ENCODE data around the gene MAGI2. TPM values are rescaled to one million over a fixed set of nuclear protein-coding genes. Genes with fewer than 3 reads are reported as not detected.

The MAGI2 gene
- total RNA-seq, 2 experiments from 2014 or later, result 0.05 to 0.12 TPM

DNA sequence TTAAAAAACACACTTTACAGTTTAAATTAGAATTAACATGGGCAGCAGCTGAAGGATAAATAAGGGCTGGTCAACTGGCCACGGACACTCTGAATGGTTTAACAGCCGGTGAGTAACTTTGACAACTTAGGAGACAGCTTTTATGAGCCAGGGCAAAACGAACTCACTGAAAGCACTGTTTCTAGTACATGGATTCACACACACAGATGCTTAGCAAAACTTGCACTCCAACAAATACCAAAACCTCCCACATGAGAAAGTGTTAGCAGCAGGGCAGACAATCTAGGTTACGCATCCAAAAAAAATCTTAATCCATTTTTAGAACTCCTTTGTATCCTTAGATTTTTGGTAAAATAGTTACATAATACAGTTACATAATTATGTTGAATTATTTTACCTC is 1168.5 kb downstream of the MAGI2 start:
- Mint-ChIP-seq H3K4me1 (no peaks in the 10 kb centered on the region), H3K27me3 (peaks cover 9% of the 10 kb centered on the region), H3K4me3 (no peak overlapping the region), H3K27ac (no peak overlapping the region), H3K36me3 (ENCODE audit: low read depth) (no peaks in the 10 kb centered on the region), H3K9me3 (ENCODE audit: low read depth) (no peaks in the 10 kb centered on the region)
- CTCF ChIA-PET, result no interaction called here
- POLR2A ChIA-PET, result no interaction called here
- no peak for DNase-seq
- ATAC-seq, result no peak
- intact Hi-C loops (cut with DNase I, micrococcal nuclease), result no loop called here

DNA sequence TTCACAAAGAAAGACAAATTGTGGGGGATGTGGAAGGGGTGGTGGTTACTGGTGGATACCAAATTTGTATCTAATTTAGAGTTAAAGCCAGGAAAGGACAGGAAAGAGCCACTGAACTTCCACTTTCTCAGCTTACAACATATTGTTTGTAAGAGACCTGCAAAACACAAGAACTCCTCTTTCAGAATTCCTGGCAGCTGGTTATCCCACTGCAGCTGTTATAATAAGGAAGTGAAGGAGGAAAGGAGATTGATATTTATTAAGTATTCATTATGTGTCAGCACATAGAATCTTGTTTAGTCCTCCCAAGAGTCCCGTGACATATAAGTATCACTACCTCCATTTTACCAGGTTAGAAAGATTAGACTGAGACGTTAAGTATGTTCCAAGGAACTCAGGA is 1173.2 kb downstream of the MAGI2 start:
- no peaks in the 10 kb centered on the region for H3K4me1 Mint-ChIP-seq
- no peaks in the 10 kb centered on the region for H3K36me3 Mint-ChIP-seq (ENCODE audit: low read depth)
- CTCF ChIA-PET, result no interaction called here
- H3K4me3 Mint-ChIP-seq, result no peak overlapping the region
- no peak for ATAC-seq
- peaks cover 6% of the 10 kb centered on the region for H3K27me3 Mint-ChIP-seq
- no peak for DNase-seq
- H3K9me3 Mint-ChIP-seq (ENCODE audit: low read depth), result no peaks in the 10 kb centered on the region
- POLR2A ChIA-PET, result no interaction called here
- no peak overlapping the region for H3K27ac Mint-ChIP-seq
- intact Hi-C loops (cut with DNase I, micrococcal nuclease), result no loop called here

DNA sequence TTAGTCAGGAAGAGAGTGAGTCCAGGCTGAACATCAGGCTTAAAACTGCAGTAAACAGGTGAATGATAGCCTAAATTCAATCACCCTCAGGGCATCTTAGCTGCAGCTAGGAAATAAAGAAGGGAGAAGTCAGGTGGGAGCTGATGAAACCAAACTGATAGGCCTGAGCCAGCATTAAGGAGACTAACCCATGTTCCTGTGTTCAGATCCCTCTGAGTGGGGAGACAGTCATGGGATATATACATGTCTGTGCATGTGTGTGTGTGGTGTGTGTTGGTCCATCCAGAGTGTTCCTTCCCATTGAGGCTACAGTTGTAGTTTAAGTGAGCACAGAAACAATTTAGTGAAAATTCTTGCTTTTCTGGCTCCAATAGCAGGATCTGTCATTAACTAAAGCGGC is 1174.0 kb downstream of the MAGI2 start:
- H3K36me3 Mint-ChIP-seq (ENCODE audit: low read depth), result no peaks in the 10 kb centered on the region
- ATAC-seq (no peak), DNase-seq (no peak)
- H3K27me3 Mint-ChIP-seq, result peaks cover 6% of the 10 kb centered on the region
- intact Hi-C loops (cut with DNase I, micrococcal nuclease), result no loop called here
- no peaks in the 10 kb centered on the region for H3K4me1 Mint-ChIP-seq
- no peaks in the 10 kb centered on the region for H3K9me3 Mint-ChIP-seq (ENCODE audit: low read depth)
- ChIA-PET CTCF (no interaction called here), POLR2A (no interaction called here)
- no peak overlapping the region for H3K4me3 Mint-ChIP-seq
- H3K27ac Mint-ChIP-seq, result no peak overlapping the region

DNA sequence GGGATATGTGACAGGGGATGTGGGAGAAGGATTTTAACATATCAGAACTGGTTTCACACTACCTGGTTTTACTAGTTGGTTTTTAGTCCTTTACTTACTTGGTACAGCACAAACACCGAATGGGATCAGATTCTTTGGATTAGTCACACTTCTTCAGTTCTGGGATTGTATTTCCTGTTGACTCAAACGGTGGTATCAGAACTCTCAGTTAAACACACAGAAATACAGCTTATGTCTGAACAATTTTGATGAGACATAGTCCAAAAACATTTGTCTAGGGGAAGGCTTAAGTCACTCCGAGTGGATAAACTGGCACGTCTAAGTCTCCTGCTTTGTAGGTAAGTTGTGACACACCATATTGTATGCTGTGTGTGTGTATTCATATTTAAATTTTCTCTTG is 1174.4 kb downstream of the MAGI2 start:
- Mint-ChIP-seq H3K36me3 (ENCODE audit: low read depth) (no peaks in the 10 kb centered on the region), H3K4me1 (no peaks in the 10 kb centered on the region), H3K4me3 (no peak overlapping the region), H3K27me3 (peaks cover 6% of the 10 kb centered on the region), H3K27ac (no peak overlapping the region), H3K9me3 (ENCODE audit: low read depth) (no peaks in the 10 kb centered on the region)
- ATAC-seq, result no peak
- ChIA-PET CTCF (no interaction called here), POLR2A (no interaction called here)
- intact Hi-C loops (cut with DNase I, micrococcal nuclease), result no loop called here
- DNase-seq, result no peak

DNA sequence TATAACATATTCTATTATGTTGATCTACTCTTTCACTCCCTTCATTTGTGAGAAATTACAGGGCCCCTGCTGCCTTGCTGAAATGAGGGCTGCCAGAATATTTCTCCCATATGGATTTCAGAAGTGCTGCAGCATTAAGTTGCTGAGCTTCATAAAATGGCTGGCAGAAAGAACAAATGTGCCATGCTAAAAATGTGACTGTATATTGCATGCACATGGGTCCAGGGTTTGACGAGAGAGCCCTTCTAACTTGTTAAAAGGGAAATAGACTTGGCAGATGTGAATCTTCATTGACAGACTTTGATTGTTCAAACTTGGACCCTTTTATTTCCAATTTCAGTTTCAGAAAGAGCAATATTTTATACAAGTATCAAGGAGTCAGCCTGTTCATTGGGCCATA is 1186.3 kb downstream of the MAGI2 start:
- no peaks in the 10 kb centered on the region for H3K36me3 Mint-ChIP-seq (ENCODE audit: low read depth)
- peaks cover 9% of the 10 kb centered on the region for H3K27me3 Mint-ChIP-seq
- no peak for ATAC-seq
- H3K27ac Mint-ChIP-seq, result no peak overlapping the region
- no peaks in the 10 kb centered on the region for H3K4me1 Mint-ChIP-seq
- ChIA-PET CTCF (no interaction called here), POLR2A (no interaction called here)
- peaks cover 6% of the 10 kb centered on the region for H3K9me3 Mint-ChIP-seq (ENCODE audit: low read depth)
- intact Hi-C loops (cut with DNase I, micrococcal nuclease), result no loop called here
- DNase-seq, result no peak
- no peak overlapping the region for H3K4me3 Mint-ChIP-seq

DNA sequence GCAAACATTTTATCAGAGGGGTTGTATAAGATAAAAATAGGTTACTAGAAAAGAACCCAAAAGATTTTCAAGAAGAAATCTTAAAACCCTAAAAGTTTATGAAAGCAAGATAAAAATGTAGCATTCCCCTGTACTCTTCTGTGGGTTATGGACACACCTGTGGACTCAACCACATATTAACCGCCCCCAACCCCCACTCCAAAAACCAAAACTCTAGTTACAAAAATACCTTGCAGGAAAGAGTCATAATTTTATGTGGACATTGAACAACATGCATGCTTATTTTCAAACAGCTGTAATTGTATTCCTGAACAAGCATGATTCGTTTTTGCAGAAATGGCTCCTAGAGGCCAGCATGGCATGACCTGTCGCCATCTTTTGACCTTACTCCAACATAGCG is 1188.0 kb downstream of the MAGI2 start:
- no peaks in the 10 kb centered on the region for H3K4me1 Mint-ChIP-seq
- DNase-seq, result no peak
- ChIA-PET CTCF (no interaction called here), POLR2A (no interaction called here)
- no peak for ATAC-seq
- no peak overlapping the region for H3K4me3 Mint-ChIP-seq
- peaks cover 4% of the 10 kb centered on the region for H3K9me3 Mint-ChIP-seq (ENCODE audit: low read depth)
- H3K27me3 Mint-ChIP-seq, result peaks cover 9% of the 10 kb centered on the region
- H3K27ac Mint-ChIP-seq, result no peak overlapping the region
- no peaks in the 10 kb centered on the region for H3K36me3 Mint-ChIP-seq (ENCODE audit: low read depth)
- intact Hi-C loops (cut with DNase I, micrococcal nuclease), result no loop called here

- CTCF ChIA-PET, result no interaction called here
- Mint-ChIP-seq H3K27ac (no peak overlapping the region), H3K36me3 (ENCODE audit: low read depth) (no peaks in the 10 kb centered on the region), H3K9me3 (ENCODE audit: low read depth) (peaks cover 4% of the 10 kb centered on the region), H3K4me1 (no peaks in the 10 kb centered on the region), H3K4me3 (no peak overlapping the region), H3K27me3 (peaks cover 9% of the 10 kb centered on the region)
- intact Hi-C loops (cut with DNase I, micrococcal nuclease), result no loop called here
- ATAC-seq, result no peak
- POLR2A ChIA-PET, result no interaction called here
- DNase-seq, result no peak
Measured at GRCh38 chr7:78265071-78265470, 1188.4 kb downstream of the MAGI2 start.

- H3K4me3 Mint-ChIP-seq, result no peak overlapping the region
- intact Hi-C loops (cut with DNase I, micrococcal nuclease), result no loop called here
- ChIA-PET POLR2A (no interaction called here), CTCF (no interaction called here)
- H3K27me3 Mint-ChIP-seq, result peaks cover 9% of the 10 kb centered on the region
- no peak overlapping the region for H3K27ac Mint-ChIP-seq
- DNase-seq (no peak), ATAC-seq (no peak)
- H3K9me3 Mint-ChIP-seq (ENCODE audit: low read depth), result no peaks in the 10 kb centered on the region
- H3K4me1 Mint-ChIP-seq, result no peaks in the 10 kb centered on the region
- no peaks in the 10 kb centered on the region for H3K36me3 Mint-ChIP-seq (ENCODE audit: low read depth)
Measured at GRCh38 chr7:78264105-78264504, 1189.4 kb downstream of the MAGI2 start.

DNA sequence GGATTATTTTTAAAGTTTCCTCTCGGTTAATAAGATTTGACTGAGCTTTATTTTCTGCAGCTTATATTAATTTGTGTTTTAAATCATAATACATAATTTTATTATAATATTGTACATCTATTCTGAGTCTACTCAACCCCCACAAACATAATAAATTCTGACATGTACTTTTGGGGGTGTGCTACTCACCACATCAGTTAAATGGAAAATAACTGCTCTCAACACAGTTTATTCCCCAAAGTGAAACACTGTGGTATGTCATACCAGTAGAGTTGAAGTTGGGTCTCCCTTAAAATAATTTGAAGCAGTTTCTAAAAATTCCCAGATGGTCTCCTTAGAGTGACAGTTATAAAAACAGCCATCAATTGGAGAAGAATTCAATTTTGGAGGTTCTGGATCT is 1191.7 kb downstream of the MAGI2 start:
- Mint-ChIP-seq H3K9me3 (ENCODE audit: low read depth) (no peaks in the 10 kb centered on the region), H3K27ac (no peak overlapping the region), H3K36me3 (ENCODE audit: low read depth) (no peaks in the 10 kb centered on the region), H3K27me3 (peaks cover 9% of the 10 kb centered on the region), H3K4me3 (no peak overlapping the region), H3K4me1 (no peaks in the 10 kb centered on the region)
- ChIA-PET CTCF (interaction anchor here (1.7 kb wide), 1 partner anchor 127 kb away, joined by 3 read pairs; no protein-coding TSS in a partner anchor), POLR2A (no interaction called here)
- intact Hi-C loops (cut with DNase I, micrococcal nuclease), result no loop called here
- DNase-seq (no peak), ATAC-seq (no peak)

DNA sequence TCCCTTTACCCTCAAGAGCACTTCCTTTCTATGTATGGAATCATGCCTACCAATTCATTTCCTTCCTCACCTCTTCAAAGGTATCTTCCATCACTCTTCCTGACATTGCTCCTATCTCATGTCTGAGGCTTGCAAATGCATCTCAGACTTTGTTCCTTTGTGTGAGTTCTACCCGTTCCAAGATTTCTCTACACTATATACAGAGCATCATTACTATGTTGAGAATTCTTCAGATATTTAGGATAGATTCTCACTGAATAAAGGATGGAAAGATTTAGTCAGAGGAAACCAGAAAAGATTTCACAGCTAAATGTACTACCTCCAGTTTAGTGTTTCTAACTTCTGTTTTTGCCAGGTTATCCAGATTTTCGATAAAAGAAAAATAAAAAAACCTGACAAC is 1192.2 kb downstream of the MAGI2 start:
- POLR2A ChIA-PET, result no interaction called here
- no peak for ATAC-seq
- Mint-ChIP-seq H3K27me3 (peaks cover 9% of the 10 kb centered on the region), H3K27ac (no peak overlapping the region), H3K9me3 (ENCODE audit: low read depth) (no peaks in the 10 kb centered on the region), H3K36me3 (ENCODE audit: low read depth) (no peaks in the 10 kb centered on the region), H3K4me1 (no peaks in the 10 kb centered on the region), H3K4me3 (no peak overlapping the region)
- no peak for DNase-seq
- intact Hi-C loops (cut with DNase I, micrococcal nuclease), result no loop called here
- CTCF ChIA-PET, result interaction anchor here (1.7 kb wide), 1 partner anchor 127 kb away, joined by 3 read pairs; no protein-coding TSS in a partner anchor

- intact Hi-C loops (cut with DNase I, micrococcal nuclease), result no loop called here
- CTCF ChIA-PET, result interaction anchor here (1.7 kb wide), 1 partner anchor 126 kb away, joined by 3 read pairs; no protein-coding TSS in a partner anchor
- Mint-ChIP-seq H3K4me1 (no peaks in the 10 kb centered on the region), H3K27me3 (peaks cover 8% of the 10 kb centered on the region), H3K9me3 (ENCODE audit: low read depth) (no peaks in the 10 kb centered on the region), H3K27ac (no peak overlapping the region), H3K4me3 (no peak overlapping the region), H3K36me3 (ENCODE audit: low read depth) (no peaks in the 10 kb centered on the region)
- POLR2A ChIA-PET, result no interaction called here
- ATAC-seq, result no peak
- DNase-seq, result no peak
Measured at GRCh38 chr7:78260826-78261225, 1192.6 kb downstream of the MAGI2 start.

- ChIA-PET POLR2A (no interaction called here), CTCF (no interaction called here)
- H3K36me3 Mint-ChIP-seq (ENCODE audit: low read depth), result no peaks in the 10 kb centered on the region
- H3K4me1 Mint-ChIP-seq, result no peaks in the 10 kb centered on the region
- intact Hi-C loops (cut with DNase I, micrococcal nuclease), result no loop called here
- H3K9me3 Mint-ChIP-seq (ENCODE audit: low read depth), result no peaks in the 10 kb centered on the region
- DNase-seq (no peak), ATAC-seq (no peak)
- H3K4me3 Mint-ChIP-seq, result no peak overlapping the region
- no peaks in the 10 kb centered on the region for H3K27me3 Mint-ChIP-seq
- H3K27ac Mint-ChIP-seq, result no peak overlapping the region
Measured at GRCh38 chr7:78254726-78255055, 1198.8 kb downstream of the MAGI2 start.

Data from activated CD4-positive, alpha-beta T cell treated with anti-CD3 and anti-CD28 coated beads for 36 hours (primary cell).